Measurements from ENCODE around the gene CCDC158.

DNA sequence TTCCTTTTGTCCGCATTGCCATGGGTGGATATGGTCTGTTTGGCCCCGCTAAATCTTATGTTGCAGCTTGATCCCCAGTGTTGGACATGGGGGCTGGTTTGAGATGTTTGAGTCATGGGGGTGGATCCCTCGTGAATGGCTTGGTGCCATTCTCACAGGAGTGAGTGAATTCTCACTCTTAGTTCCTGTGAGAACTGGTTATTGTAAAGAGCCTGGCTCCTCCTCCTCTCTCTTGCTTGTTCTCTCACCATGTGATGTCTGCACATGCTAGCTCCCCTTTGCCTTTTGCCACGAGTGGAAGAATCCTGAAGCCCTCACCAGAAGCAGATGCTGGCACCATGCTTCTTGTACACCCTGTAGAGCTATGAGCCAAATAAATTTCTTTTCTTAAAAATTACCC lies 137.0 kb downstream of the CCDC158 start:
- TF ChIP-seq EGR1 (IDR thresholded peaks at IDR 0.05) = no peak
- TF ChIP-seq, protein P1, sequence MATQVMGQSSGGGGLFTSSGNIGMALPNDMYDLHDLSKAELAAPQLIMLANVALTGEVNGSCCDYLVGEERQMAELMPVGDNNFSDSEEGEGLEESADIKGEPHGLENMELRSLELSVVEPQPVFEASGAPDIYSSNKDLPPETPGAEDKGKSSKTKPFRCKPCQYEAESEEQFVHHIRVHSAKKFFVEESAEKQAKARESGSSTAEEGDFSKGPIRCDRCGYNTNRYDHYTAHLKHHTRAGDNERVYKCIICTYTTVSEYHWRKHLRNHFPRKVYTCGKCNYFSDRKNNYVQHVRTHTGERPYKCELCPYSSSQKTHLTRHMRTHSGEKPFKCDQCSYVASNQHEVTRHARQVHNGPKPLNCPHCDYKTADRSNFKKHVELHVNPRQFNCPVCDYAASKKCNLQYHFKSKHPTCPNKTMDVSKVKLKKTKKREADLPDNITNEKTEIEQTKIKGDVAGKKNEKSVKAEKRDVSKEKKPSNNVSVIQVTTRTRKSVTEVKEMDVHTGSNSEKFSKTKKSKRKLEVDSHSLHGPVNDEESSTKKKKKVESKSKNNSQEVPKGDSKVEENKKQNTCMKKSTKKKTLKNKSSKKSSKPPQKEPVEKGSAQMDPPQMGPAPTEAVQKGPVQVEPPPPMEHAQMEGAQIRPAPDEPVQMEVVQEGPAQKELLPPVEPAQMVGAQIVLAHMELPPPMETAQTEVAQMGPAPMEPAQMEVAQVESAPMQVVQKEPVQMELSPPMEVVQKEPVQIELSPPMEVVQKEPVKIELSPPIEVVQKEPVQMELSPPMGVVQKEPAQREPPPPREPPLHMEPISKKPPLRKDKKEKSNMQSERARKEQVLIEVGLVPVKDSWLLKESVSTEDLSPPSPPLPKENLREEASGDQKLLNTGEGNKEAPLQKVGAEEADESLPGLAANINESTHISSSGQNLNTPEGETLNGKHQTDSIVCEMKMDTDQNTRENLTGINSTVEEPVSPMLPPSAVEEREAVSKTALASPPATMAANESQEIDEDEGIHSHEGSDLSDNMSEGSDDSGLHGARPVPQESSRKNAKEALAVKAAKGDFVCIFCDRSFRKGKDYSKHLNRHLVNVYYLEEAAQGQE (IDR thresholded peaks at IDR 0.05; ENCODE audit: low read depth) = no peak
- 0 out of 2 replicates have a peak, but pooled peaks have one; percentile 9 for TF ChIP-seq YY1 (IDR thresholded peaks at IDR 0.05; ENCODE audit: low read depth)
- no peak for TF ChIP-seq TEAD4 (IDR thresholded peaks at IDR 0.05)
- no peak for TF ChIP-seq RAD21 (IDR thresholded peaks at IDR 0.05; ENCODE audit: low read depth)
